Activated naive CD8-positive, alpha-beta T cell treated with anti-CD3 and anti-CD28 coated beads, Interleukin-2, amount 10 ng/mL, durations not matched to agents 7 days and 5 days (primary cell): ENCODE data around the gene SLC16A9. TPM values are rescaled to one million over a fixed set of nuclear protein-coding genes. Genes with fewer than 3 reads are reported as not detected.
"Not testable (repeated sequence)": the region's sequence is repeated elsewhere in the genome, so short reads cannot be mapped to it uniquely, and the experiment has no call there.

ENCODE experiments used
- ATAC-seq: fragments of 150-1000 bp; cut with Tn5 transposase; one replicate; pipeline ENCODE4 v1.10.0; 2021; ENCODE audit warnings: low read depth, moderate library complexity
- POLR2A ChIA-PET: fragments of 350-600 bp; sonication (Branson Sonifier 250); formaldehyde crosslinking; loops from one replicate; lab custom pipeline; 2021; ENCODE audit warnings: antibody characterized with exemption; lab: Charles Lee
- DNase-seq: peaks from one replicate; pipeline ENCODE4 v3.0.0; 2021
- H3K27ac Mint-ChIP-seq: one replicate; pipeline ENCODE4 v1.8.0; 2022; ENCODE audit warnings: mild to moderate bottlenecking, mixed read lengths
- H3K27me3 Mint-ChIP-seq: one replicate; pipeline ENCODE4 v1.8.0; 2022; ENCODE audit warnings: mild to moderate bottlenecking, moderate library complexity, mixed read lengths
- H3K36me3 Mint-ChIP-seq: one replicate; pipeline ENCODE4 v1.8.0; 2021; ENCODE audit warnings: mild to moderate bottlenecking, mixed read lengths
- H3K4me1 Mint-ChIP-seq: one replicate; pipeline ENCODE4 v1.8.0; 2021; ENCODE audit warnings: mixed read lengths
- H3K4me3 Mint-ChIP-seq: one replicate; pipeline ENCODE4 v1.8.0; 2022; ENCODE audit warnings: mild to moderate bottlenecking, moderate library complexity, mixed read lengths
- H3K9me3 Mint-ChIP-seq: one replicate; pipeline ENCODE4 v1.8.0; 2021; ENCODE audit warnings: mixed read lengths
- total RNA-seq, 2 experiments: library from RNA; stranded (reverse); gene quantifications; one replicate each; pipeline ENCODE4 v1.2.3, GENCODE V29; 2021

Gene SLC16A9
- total RNA-seq, 2 experiments from 2014 or later, result 0.08 to 0.09 TPM

GRCh38 chr10:59680199-59680598 lies 29.5 kb downstream of the SLC16A9 start:
- POLR2A ChIA-PET, result no interaction called here
- no peaks in the 10 kb centered on the region for H3K27me3 Mint-ChIP-seq
- H3K4me1 Mint-ChIP-seq, result no peaks in the 10 kb centered on the region
- no peaks in the 10 kb centered on the region for H3K36me3 Mint-ChIP-seq
- ATAC-seq (no peak), DNase-seq (no peak)
- H3K9me3 Mint-ChIP-seq, result no peaks in the 10 kb centered on the region
- no peak overlapping the region for H3K27ac Mint-ChIP-seq
- H3K4me3 Mint-ChIP-seq, result no peak overlapping the region

- Mint-ChIP-seq H3K36me3 (no peaks in the 10 kb centered on the region), H3K27ac (no peak overlapping the region), H3K27me3 (no peaks in the 10 kb centered on the region), H3K9me3 (no peaks in the 10 kb centered on the region), H3K4me1 (no peaks in the 10 kb centered on the region), H3K4me3 (no peak overlapping the region)
- DNase-seq (no peak), ATAC-seq (no peak)
- POLR2A ChIA-PET, result no interaction called here
These were observed 30.8 kb downstream of the SLC16A9 start for GRCh38 chr10:59678884-59679301.

- Mint-ChIP-seq H3K27ac (no peak overlapping the region), H3K4me3 (no peak overlapping the region), H3K27me3 (no peaks in the 10 kb centered on the region), H3K9me3 (no peaks in the 10 kb centered on the region), H3K4me1 (no peaks in the 10 kb centered on the region), H3K36me3 (no peaks in the 10 kb centered on the region)
- POLR2A ChIA-PET, result no interaction called here
- no peak for ATAC-seq
- no peak for DNase-seq
These were observed 32.3 kb downstream of the SLC16A9 start for GRCh38 chr10:59677253-59677831.

- Mint-ChIP-seq H3K27ac (no peak overlapping the region), H3K9me3 (no peaks in the 10 kb centered on the region), H3K4me1 (no peaks in the 10 kb centered on the region), H3K4me3 (no peak overlapping the region), H3K27me3 (peaks cover 2% of the 10 kb centered on the region), H3K36me3 (no peaks in the 10 kb centered on the region)
- POLR2A ChIA-PET, result no interaction called here
- no peak for ATAC-seq
- DNase-seq, result no peak
These were observed 33.8 kb downstream of the SLC16A9 start for GRCh38 chr10:59675812-59676211.

GRCh38 chr10:59674215-59674836 lies 35.3 kb downstream of the SLC16A9 start:
- DNase-seq, result no peak
- POLR2A ChIA-PET, result no interaction called here
- Mint-ChIP-seq H3K9me3 (no peaks in the 10 kb centered on the region), H3K4me1 (no peaks in the 10 kb centered on the region), H3K27me3 (peaks cover 2% of the 10 kb centered on the region), H3K36me3 (no peaks in the 10 kb centered on the region), H3K4me3 (no peak overlapping the region), H3K27ac (no peak overlapping the region)
- no peak for ATAC-seq

- Mint-ChIP-seq H3K27me3 (peaks cover 5% of the 10 kb centered on the region), H3K4me3 (no peak overlapping the region), H3K36me3 (peaks cover 2% of the 10 kb centered on the region), H3K9me3 (no peaks in the 10 kb centered on the region), H3K27ac (no peak overlapping the region), H3K4me1 (no peaks in the 10 kb centered on the region)
- POLR2A ChIA-PET, result no interaction called here
- ATAC-seq (no peak), DNase-seq (no peak)
These were observed 37.3 kb downstream of the SLC16A9 start for GRCh38 chr10:59672150-59672875.

GRCh38 chr10:59670269-59670668 lies 39.4 kb downstream of the SLC16A9 start:
- Mint-ChIP-seq H3K4me1 (no peaks in the 10 kb centered on the region), H3K27ac (no peak overlapping the region), H3K9me3 (no peaks in the 10 kb centered on the region), H3K27me3 (peaks cover 5% of the 10 kb centered on the region), H3K36me3 (peaks cover 2% of the 10 kb centered on the region), H3K4me3 (no peak overlapping the region)
- DNase-seq, result no peak
- POLR2A ChIA-PET, result no interaction called here
- ATAC-seq, result no peak

GRCh38 chr10:59668096-59668495 lies 41.6 kb downstream of the SLC16A9 start:
- no peak overlapping the region for H3K27ac Mint-ChIP-seq
- peaks cover 3% of the 10 kb centered on the region for H3K9me3 Mint-ChIP-seq
- DNase-seq (no peak), ATAC-seq (no peak)
- H3K36me3 Mint-ChIP-seq, result peaks cover 2% of the 10 kb centered on the region
- POLR2A ChIA-PET, result no interaction called here
- no peaks in the 10 kb centered on the region for H3K4me1 Mint-ChIP-seq
- H3K4me3 Mint-ChIP-seq, result no peak overlapping the region
- H3K27me3 Mint-ChIP-seq, result peaks cover 5% of the 10 kb centered on the region

GRCh38 chr10:59666310-59666709 lies 43.3 kb downstream of the SLC16A9 start:
- Mint-ChIP-seq H3K27ac (no peak overlapping the region), H3K4me1 (no peaks in the 10 kb centered on the region), H3K27me3 (peaks cover 2% of the 10 kb centered on the region), H3K9me3 (peaks cover 3% of the 10 kb centered on the region), H3K4me3 (no peak overlapping the region), H3K36me3 (peaks cover 2% of the 10 kb centered on the region)
- ATAC-seq (no peak), DNase-seq (no peak)
- POLR2A ChIA-PET, result no interaction called here

GRCh38 chr10:59663213-59663612 lies 46.4 kb downstream of the SLC16A9 start:
- H3K9me3 Mint-ChIP-seq, ATAC-seq, H3K27ac Mint-ChIP-seq, H3K4me1 Mint-ChIP-seq, H3K36me3 Mint-ChIP-seq, DNase-seq, H3K27me3 Mint-ChIP-seq, H3K4me3 Mint-ChIP-seq, POLR2A ChIA-PET: not testable (repeated sequence)

- no peak for ATAC-seq
- Mint-ChIP-seq H3K4me3 (no peak overlapping the region), H3K36me3 (peaks cover 2% of the 10 kb centered on the region), H3K27ac (no peak overlapping the region), H3K4me1 (peaks cover 3% of the 10 kb centered on the region), H3K9me3 (peaks cover 3% of the 10 kb centered on the region), H3K27me3 (peaks cover 5% of the 10 kb centered on the region)
- DNase-seq, result no peak
- POLR2A ChIA-PET, result no interaction called here
These were observed 51.9 kb downstream of the SLC16A9 start for GRCh38 chr10:59657724-59658123.

GRCh38 chr10:59655309-59655708 lies 54.3 kb downstream of the SLC16A9 start:
- no peak overlapping the region for H3K27ac Mint-ChIP-seq

GRCh38 chr10:59654007-59654406 lies 55.6 kb downstream of the SLC16A9 start:
- DNase-seq (no peak), ATAC-seq (no peak)
- Mint-ChIP-seq H3K27ac (peak overlapping the region; percentile 46), H3K36me3 (no peaks in the 10 kb centered on the region), H3K9me3 (no peaks in the 10 kb centered on the region), H3K4me1 (peaks cover 3% of the 10 kb centered on the region), H3K4me3 (no peak overlapping the region), H3K27me3 (peaks cover 2% of the 10 kb centered on the region)
- POLR2A ChIA-PET, result no interaction called here

More at GRCh38 chr10:59655309-59655708, 54.3 kb downstream of the SLC16A9 start:
- no peak overlapping the region for H3K4me3 Mint-ChIP-seq
- peaks cover 2% of the 10 kb centered on the region for H3K36me3 Mint-ChIP-seq
- ATAC-seq (no peak), DNase-seq (no peak)
- peaks cover 3% of the 10 kb centered on the region for H3K9me3 Mint-ChIP-seq
- peaks cover 3% of the 10 kb centered on the region for H3K4me1 Mint-ChIP-seq
- peaks cover 4% of the 10 kb centered on the region for H3K27me3 Mint-ChIP-seq
- POLR2A ChIA-PET, result no interaction called here

GRCh38 chr10:59651902-59652301 lies 57.7 kb downstream of the SLC16A9 start:
- POLR2A ChIA-PET, result no interaction called here
- Mint-ChIP-seq H3K4me3 (no peak overlapping the region), H3K4me1 (peaks cover 3% of the 10 kb centered on the region), H3K9me3 (no peaks in the 10 kb centered on the region), H3K36me3 (no peaks in the 10 kb centered on the region), H3K27ac (no peak overlapping the region), H3K27me3 (no peaks in the 10 kb centered on the region)
- DNase-seq (no peak), ATAC-seq (no peak)
